B cell (primary cell): ENCODE measurements around the gene RGS6.

Experiments used
- EZH2 ChIP-seq: IDR thresholded peaks from 2 replicates; pipeline ENCODE4 v1.6.1; 2012; ENCODE audit warnings: borderline replicate concordance, low read depth, mild to moderate bottlenecking, moderate library complexity, low read length; ENCODE audit not compliant: insufficient read depth, poor library complexity, severe bottlenecking
- TF ChIP-seq, protein P1 (sequence below): fragments of 200-600 bp; IDR thresholded peaks from one replicate; pipeline ENCODE4 v1.8.0; 2022; ENCODE audit warnings: antibody characterized with exemption, mild to moderate bottlenecking

DNA sequence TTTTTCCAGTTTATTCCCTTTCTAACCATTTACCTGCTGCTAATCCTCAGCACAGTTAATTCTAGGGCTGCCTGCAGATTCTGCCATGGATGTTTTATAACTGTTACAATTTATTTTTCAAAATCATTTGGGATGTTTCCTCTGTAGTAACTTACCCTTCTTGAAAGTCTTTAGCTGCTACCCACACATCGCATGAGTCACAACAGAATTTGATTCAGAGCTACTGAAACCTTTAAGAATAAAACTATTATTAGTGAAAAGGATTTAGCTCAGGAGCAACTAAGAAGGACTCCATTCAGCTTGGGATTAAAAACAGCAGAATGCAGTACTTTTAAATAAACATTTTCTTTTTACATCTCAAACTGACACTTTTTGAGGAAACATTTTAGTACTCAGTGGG, 41.7 kb upstream of the RGS6 start:
- TF ChIP-seq, protein P1, sequence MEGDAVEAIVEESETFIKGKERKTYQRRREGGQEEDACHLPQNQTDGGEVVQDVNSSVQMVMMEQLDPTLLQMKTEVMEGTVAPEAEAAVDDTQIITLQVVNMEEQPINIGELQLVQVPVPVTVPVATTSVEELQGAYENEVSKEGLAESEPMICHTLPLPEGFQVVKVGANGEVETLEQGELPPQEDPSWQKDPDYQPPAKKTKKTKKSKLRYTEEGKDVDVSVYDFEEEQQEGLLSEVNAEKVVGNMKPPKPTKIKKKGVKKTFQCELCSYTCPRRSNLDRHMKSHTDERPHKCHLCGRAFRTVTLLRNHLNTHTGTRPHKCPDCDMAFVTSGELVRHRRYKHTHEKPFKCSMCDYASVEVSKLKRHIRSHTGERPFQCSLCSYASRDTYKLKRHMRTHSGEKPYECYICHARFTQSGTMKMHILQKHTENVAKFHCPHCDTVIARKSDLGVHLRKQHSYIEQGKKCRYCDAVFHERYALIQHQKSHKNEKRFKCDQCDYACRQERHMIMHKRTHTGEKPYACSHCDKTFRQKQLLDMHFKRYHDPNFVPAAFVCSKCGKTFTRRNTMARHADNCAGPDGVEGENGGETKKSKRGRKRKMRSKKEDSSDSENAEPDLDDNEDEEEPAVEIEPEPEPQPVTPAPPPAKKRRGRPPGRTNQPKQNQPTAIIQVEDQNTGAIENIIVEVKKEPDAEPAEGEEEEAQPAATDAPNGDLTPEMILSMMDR = no peak
- TF ChIP-seq EZH2 = no peak
